GM18909 (cell line): ENCODE results near the gene C3orf70.

Experiments used
- ATAC-seq: cut with Tn5 transposase; IDR thresholded peaks from one replicate; pipeline ENCODE4 v1.9.1; 2021; ENCODE audit warnings: mild to moderate bottlenecking; ENCODE audit not compliant: unreplicated experiment, poor library complexity

Gene C3orf70

DNA sequence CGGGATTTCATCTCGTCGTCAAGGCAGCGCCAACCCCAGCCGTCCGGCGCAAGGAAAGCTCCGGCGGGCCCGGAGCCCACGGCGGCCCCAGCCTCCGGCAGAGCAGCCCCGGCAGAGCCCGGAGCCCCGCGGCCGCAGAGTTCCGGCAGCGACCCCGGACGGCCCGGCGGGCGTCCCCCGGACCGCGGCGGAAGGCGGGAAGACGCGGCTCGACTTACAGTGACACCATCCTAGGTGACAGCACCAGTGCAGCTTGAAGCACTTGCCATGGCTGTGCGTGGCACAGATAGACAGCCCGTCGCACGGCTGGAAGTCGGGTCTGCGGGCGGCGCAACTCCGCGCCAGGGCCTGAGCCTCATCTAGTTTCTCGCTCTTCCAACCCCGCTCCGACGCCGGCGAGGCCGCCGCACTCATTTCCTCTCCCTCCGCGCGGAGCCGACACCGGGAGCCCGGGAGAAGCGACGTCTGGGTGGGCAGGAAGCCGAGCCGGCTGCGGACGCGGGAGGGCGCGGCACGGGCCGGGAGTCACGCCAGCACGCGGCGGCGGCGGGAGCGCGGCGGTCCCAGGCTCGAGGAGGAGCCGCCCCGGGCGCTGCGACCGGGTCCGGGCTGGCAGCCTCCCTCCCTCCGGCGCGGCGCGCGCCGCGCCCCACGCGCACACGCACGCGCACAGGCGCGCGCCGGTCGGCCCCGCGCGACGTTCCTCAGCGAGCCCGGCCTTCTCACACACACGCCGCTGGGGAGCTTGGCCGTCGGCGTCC is at the start of gene C3orf70:
C3orf70 (minus strand) TSS at position 651 of the 761 bp plus-strand sequence; CDS start at position 414, 237 bp downstream.
- no peak for ATAC-seq

GRCh38 chr3:185200639-185201038 is 47.8 kb upstream of the C3orf70 start:
- ATAC-seq: no peak

DNA sequence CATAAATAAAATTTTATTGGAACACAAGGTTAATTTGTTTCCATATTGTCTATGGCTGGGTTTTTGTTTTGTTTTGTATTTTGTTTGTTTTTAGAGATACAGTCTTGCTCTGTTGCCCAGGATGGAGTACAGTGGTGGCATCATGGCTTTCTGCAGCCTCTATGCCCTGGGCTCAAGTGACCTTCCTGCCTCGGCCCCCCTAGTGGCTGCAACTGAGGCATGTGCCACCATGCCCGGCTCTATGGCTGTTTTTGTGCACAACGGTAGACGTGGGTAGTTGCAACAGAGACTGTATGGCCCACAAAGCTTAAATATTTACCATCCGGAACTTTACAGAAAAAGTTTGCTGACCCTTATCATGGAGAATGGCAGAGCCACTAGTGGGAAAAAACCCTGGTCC is 46.8 kb upstream of the C3orf70 start:
- ATAC-seq: no peak

DNA sequence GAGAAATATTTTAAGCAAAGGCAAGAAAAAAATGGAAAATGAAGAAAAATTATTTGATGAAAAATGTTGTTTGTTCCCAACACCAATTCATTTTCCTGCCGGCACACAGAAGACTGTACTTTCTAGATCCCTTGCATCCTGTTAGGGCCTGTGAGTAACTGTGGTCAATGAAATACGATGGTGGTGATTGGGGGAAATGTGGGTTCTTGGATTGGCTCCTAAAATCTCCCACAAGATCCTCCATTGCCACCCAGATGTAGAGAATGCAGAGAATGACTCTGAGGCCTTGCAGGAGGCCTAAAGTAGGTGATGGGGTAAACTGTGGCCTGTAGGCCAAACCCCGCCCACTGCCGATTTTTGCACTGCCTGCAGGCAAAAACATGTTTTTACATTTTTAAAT is 46.3 kb upstream of the C3orf70 start:
- no peak for ATAC-seq

DNA sequence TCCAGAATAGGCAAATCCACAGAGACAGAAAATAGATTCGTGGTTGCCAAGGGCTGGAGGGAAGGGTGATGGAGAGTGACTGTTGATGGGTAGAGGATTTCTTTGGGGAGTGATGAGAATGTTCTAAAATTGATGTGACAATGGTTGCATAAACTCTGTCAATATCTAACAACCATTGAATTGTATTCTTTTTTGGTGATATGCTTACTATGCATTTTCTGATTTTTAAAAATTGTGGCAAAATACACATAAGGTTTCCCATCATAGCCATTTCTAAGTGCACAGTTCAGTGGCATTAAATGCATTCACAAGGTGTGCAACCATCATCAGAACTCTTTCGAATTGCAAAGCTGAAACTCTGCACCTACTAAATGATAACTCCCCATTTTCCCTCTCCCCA is 44.2 kb upstream of the C3orf70 start:
- ATAC-seq: no peak

DNA sequence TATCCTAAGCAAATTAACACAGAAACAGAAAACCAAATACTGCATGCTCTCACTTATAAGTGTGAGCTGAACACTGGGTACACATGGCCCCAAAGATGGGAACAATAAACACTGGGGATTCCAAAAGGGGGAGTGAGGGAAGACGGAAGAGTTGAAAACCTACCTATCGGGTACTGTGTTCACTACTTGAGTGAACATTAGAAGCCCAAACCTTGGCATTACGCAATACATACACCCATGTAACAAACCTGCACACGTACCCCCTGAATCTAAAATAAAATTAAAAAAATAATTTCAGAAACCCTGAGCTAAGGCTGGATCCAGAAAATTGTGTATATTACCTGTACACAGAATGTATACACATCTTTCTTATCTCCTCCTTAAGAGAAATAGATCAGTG is 42.8 kb upstream of the C3orf70 start:
- no peak for ATAC-seq

GRCh38 chr3:185188816-185189215 is 36.0 kb upstream of the C3orf70 start:
- ATAC-seq: no peak

DNA sequence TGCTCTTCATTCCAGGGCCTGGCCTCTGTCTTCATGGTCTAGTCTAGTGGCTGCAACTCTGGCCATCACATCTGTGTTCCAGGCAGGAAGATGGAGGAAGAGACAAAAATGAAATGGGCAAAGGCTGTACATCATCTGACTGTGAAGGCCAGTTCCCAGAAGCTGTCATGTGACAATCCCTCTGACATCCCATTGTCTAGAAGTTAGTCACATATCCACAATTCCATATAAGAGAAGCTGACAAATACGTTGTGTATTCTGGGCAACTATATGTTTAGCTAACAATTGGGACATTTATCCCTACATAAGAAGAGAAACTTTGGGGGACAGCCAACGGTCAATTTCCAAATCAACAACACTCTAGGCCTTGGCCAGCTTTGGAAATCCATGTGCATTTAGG is 34.5 kb upstream of the C3orf70 start:
- ATAC-seq: no peak

DNA sequence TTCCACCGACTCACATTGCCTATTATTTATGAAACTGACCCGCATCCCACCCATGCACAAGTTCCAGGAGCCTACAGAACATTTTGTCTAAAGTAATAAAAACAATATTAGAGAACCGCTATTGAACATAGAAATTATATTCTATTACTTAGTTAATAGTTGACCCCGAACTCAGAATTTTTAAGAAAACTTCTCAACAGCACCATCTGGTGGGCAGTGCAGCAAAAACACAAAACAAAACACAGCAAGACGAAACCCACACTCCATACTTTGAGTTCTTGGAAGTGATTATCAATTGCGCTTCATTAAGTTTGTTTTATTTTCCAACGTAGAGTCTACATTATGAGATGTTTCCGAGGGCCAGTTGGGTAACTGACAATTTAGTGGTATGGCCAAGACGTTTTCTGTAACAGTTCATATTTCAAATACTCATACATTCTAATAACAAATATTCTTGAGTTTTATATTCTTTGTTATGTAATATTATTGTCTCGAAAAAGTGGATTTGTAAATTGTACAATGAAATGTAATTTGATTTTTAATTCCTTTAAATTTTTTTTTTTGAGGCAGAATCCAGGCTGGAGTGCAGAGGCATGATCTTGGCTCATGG is 24.0 kb upstream of the C3orf70 start:
- ATAC-seq: no peak

GRCh38 chr3:185175370-185175987 is 22.6 kb upstream of the C3orf70 start:
- ATAC-seq: peak; percentile 74

DNA sequence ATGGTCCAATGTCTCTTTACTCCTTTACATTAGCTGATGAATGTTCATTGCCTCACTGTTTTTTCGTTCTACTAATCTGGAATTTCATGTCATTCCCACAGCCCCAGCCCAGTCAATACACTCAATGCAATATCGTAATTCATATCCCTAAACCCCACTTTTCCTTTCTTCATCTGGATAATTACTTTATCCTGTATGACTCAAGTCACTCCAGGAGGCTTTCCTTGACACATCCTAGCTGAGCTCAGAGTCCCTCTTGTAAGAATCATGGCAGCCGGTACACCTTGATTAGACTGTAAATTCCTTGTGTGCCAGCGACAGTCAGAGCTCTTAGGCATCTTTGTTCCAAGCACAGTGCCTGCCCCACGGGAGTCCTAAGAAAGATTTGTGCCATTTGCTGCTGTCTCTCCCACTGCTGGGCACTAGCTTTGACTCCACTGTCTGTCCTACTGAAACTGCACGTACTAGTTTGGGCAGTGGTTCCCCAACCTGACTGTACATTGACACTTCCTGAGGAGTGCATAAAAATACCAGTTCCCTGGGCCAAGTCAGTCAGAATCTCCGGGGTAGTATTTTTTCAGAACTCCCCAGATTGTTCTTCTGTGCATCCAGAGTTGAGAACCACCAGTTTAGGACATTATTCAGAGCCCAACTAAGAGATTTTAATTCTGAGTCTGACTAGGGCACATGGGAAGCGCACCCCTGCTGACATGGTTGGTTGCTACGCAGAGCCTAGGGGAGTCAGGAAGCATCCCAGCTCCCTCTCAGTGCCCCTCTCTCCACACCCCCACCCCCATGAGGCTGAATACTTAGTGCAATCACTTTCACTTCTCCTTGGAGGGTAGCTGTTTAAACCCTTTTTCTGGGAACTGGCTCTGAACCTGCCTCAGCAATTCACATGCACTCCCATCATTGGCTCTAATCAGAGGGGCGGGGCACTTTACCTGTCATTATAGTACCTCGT is 19.5 kb upstream of the C3orf70 start:
- no peak for ATAC-seq

DNA sequence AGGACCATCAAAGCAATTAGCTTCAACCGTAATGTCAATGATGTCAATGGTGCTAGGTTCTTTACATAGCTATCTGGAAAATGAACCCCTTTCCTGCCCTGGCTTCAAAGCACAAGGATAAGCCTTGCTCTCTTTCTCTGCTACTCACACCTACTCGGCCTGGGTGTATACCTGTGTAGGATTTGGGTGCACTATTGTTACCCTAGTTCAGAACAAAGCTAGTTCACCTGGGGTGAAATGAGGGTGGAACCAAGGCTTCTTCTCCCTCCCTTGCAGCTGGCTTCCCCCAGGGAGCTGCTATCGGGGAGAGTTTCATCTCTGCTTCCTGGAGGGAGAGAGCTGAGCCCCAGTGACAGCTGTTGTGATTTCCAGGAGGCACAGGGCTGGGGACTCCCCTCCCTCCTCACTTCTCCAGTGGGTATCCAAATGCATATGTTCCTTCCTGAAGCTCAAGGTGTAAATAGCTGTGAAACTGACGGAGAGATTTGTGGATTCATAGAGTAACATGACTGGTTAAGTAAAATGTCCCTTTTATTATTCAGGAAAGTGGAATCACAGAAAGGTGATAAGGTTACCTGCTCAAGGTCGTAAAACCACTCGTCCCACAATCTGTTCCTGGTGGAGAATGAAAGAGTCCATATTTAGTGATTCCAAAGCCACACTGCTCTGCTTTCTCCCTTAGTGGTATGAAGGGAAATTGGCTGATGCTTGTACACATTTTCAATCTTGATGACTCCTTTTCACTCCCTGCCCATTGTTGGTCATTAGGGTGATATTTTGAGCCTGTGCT is 11.8 kb upstream of the C3orf70 start:
- ATAC-seq: no peak

DNA sequence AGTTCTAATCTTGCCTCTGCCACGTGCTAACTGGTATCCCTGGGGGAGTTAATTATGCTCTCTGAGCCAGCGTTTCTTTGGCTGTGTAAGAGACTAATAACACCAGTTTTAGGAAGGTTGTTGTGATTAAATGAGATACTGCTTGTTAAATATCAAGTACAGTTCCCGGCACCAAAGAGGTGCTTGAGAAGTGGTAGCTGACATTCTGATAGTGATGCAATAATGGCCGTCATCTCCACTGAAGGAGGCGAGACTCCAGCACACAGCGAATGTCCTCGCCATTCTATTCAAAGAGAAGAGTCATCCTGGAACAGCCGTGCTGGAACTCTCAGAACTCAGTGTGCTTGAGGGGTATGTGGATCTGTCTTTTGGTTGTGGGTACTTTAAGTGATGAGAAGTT is 9.8 kb upstream of the C3orf70 start:
- ATAC-seq: no peak

GRCh38 chr3:185161761-185162160 is 8.9 kb upstream of the C3orf70 start:
- ATAC-seq: no peak

DNA sequence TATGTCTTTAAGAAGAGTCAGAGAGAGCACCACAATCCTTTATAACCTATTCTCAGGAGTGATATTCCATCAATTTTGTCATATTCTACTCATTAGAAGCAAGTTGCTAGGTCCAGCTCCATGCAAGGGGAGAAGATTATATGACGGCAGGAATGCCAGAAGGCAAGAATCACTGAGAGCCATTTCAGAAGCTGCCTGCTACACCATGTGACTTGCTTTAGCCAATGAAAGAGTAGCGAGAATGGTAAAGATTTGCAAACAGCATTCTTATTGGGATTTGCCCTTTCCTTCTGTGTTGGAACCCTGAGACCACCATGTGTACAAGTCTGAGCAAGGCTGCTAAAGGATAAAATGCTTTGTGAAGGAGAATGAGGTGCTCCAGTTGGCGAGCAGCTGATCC is 4.5 kb upstream of the C3orf70 start:
- no peak for ATAC-seq

DNA sequence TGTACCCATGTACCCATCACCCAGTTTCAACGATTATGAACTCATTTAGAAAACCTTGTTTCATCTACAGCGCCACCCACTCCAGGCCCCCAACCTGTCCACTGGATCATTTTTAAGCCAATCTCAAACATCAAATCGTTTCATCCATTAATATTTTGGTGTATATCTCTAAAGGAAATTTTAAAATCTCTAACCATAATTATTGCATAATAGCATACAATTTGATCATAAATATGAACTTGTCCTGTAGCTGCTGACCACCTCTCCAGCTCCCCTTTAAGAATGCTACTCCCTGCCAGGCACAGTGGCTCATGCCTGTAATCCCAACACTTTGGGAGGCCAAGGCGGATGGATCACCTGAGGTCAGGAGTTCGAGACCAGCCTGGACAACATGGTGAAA is 2.8 kb upstream of the C3orf70 start:
- ATAC-seq: no peak

- no peak for ATAC-seq
Measured at GRCh38 chr3:185153861-185154629, 1.2 kb upstream of the C3orf70 start.

GRCh38 chr3:185153171-185153771 is 411 bp upstream of the C3orf70 start:
- no peak for ATAC-seq

DNA sequence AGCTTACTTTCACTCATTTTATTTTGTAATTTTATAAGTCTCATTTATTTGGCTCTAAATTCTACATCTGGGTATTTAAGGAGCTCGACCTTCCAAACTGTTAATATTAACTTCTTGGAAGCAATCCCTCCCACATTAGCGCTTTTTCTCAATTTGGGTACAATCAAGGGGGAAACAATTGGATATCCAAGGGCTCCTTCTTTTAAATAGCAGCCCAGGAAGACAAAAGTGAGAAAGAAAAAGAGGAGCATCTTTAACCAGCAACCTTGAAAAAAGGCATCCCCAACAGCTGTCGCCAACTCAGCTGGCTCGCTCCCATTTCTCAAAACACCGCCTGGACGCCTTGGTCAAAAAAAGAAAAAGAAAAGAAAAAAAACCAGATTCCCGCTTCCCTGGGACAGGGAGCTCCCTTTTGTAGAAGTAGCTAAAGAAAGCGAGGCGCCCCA is 873 bp downstream of the C3orf70 start:
- no peak for ATAC-seq
